Transverse colon (tissue), 4 donors: ENCODE results near the gene LYRM7.

Experiments used
- POLR2A ChIP-seq: fragments of 450-650 bp; IDR thresholded peaks from one replicate; pipeline ENCODE4 v1.6.1; 2016; ENCODE audit warnings: antibody characterized with exemption, mild to moderate bottlenecking, moderate library complexity
- POLR2AphosphoS5 ChIP-seq, 3 donors: sonication (generic); formaldehyde crosslinking; IDR thresholded peaks; one replicate each; pipeline ENCODE4 v1.6.1; 2016; ENCODE audit warnings: antibody characterized with exemption in 3 of 3
- TF ChIP-seq, protein P1 (sequence below), 5 experiments: fragments of 200-600 bp in 3 of 5; fragments of 450-650 bp in 2 of 5; sonication (generic) in 3 of 5; IDR thresholded peaks; 1 replicate in 2 of 5; 2 replicates in 3 of 5; pipeline ENCODE4 v1.5.1; 2016 to 2017; ENCODE audit warnings: antibody characterized with exemption in 5 of 5, inconsistent platforms in 3 of 5, mild to moderate bottlenecking in 2 of 5, moderate library complexity in 1 of 5

DNA sequence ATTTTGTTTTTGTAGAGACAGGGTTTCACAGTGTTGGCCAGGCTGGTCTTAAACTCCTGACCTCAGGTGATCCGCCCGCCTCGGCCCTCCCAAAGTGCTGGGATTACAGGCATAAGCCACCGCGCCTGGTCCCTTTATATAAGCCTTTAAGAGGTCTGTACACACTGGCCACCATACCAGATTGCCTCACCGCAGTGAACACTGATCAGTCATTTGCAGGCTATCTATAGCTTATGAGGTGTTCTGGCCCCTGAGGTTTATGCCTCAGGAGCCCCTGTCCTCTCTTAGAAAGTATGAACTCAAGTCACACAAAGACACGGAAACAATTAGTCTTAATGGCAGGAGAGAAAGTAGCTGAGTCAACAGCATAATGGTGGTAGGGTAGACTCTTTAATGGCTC lies 20.3 kb upstream of the LYRM7 start:
- TF ChIP-seq, protein P1, sequence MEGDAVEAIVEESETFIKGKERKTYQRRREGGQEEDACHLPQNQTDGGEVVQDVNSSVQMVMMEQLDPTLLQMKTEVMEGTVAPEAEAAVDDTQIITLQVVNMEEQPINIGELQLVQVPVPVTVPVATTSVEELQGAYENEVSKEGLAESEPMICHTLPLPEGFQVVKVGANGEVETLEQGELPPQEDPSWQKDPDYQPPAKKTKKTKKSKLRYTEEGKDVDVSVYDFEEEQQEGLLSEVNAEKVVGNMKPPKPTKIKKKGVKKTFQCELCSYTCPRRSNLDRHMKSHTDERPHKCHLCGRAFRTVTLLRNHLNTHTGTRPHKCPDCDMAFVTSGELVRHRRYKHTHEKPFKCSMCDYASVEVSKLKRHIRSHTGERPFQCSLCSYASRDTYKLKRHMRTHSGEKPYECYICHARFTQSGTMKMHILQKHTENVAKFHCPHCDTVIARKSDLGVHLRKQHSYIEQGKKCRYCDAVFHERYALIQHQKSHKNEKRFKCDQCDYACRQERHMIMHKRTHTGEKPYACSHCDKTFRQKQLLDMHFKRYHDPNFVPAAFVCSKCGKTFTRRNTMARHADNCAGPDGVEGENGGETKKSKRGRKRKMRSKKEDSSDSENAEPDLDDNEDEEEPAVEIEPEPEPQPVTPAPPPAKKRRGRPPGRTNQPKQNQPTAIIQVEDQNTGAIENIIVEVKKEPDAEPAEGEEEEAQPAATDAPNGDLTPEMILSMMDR (IDR thresholded peaks at IDR 0.05), result no peak
- TF ChIP-seq POLR2A (no peak), POLR2AphosphoS5 (IDR thresholded peaks at IDR 0.05) (no peak)
